Measurements from ENCODE around the gene PRRX2.

Gene PRRX2

GRCh38 chr9:129637102-129637501 lies 28.3 kb upstream of the PRRX2 start:
- DNase-seq = no peak

GRCh38 chr9:129637673-129638439 lies 27.6 kb upstream of the PRRX2 start:
- no peak for DNase-seq

DNA sequence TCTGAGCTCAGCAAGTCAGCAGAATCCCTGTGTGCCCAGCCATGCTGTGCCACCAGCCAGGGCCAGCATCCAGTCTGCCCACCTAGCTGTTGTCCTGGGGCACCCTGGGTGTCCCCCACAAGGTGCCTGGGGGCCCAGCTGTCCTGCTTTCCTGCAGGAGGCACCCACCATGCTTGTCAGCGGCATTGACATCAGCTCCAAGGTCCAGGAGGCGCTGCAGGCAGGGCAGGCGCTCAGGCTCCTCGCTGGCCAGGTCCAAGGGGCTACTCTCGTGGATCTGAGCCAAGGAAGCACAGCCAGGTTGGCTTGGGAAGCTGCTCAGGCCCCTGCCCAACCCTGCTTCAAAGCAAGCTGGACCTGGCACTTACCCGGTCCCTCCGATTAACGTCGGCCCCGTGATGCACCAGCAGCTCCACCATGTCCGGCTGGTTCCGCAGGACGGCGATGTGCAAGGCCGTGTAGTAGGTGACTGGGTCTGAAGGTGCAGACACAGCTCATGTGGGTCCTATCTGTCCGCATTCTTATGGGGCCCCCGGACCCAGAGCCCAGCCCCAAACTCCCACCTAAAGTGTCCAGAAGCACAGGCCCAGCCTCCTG lies 26.3 kb upstream of the PRRX2 start:
- no peak for DNase-seq

DNA sequence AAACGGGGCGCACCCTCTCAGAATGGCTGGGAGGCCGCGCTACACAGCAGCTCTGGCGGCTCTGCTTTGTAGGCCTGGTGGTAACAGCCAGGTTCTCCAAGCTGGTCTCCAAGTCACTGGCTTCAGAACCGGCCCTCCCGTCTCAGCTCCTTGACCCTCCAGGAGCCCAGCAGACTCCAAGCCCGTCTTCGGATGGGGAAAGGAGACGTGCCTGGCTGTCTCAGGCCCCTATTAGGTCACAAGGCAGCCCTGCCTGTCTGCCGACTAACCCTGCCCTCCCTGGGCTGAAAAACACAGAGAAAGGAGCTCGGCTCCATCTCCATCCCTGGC lies 25.7 kb upstream of the PRRX2 start:
- DNase-seq = no peak

- no peak for DNase-seq
Measured at GRCh38 chr9:129640086-129640870, 25.2 kb upstream of the PRRX2 start.

GRCh38 chr9:129640871-129641749 lies 24.3 kb upstream of the PRRX2 start:
- DNase-seq = no peak

DNA sequence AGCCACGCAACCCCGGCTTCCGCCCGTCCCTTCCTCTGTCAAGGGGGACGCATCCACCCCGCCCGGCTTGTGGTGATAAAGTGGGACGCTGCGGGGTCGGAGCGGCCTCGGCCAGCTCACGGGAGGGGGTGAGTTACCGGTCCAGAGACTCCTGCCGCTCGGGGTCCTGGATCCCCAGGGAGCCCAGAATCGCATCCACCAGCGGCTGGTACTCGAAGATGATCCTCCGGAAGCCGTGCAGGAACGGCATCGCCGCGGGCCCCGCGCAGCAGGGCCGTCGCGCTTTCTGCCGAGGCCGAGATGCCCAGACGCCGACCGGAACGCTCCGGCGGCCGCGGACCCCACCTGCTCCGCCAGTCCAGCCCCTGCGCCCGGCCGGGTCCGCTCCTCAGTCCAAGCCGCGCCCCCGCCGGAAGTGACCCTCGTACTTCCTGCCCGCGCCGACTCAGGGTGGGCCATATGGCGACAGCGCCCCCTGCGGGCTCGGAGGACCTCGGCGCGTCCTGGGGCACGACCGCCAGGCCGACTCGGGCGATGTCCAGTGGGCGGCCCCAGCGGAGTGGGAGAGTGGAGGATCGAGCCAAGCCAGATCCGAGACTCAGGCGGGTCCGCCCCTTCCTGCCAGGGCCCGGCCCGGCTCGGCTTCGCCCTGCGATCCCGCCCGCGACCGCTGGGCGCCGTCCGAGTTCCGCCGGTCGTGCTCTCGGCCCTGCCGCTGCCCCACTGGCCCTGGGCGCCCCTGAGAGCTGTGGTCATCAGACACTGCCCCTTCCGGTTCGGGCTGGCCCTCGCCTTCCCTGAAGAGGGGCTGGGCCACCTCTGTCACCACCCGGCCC lies 23.5 kb upstream of the PRRX2 start, which contains the start of gene ASB6:
TSS of gene ASB6 (minus strand) at position 402 of the 836 bp plus-strand sequence. CDS start at position 250, 152 bp downstream.
- DNase-seq = peak; percentile 50

DNA sequence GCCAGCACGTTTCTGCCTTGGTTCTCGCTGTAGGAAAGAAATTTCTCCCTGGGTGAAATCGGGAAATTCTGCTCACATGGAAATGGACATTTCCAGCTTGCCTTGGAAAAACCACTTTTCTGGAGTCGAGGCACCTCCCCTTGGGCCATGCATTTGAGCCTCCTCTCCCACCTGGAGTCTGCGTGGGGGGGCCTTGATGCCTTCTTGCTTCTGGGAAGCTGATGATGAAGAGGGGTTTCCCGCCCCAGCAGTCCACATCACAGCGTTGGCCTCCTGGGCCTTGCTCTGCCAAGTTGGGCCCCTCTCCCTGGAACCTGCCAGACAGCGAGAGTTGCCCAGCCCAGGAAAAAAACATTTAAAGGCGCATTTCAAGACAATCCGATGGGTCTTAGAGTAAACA lies 21.7 kb upstream of the PRRX2 start:
- DNase-seq = no peak

GRCh38 chr9:129644365-129644764 lies 21.1 kb upstream of the PRRX2 start:
- DNase-seq = no peak

DNA sequence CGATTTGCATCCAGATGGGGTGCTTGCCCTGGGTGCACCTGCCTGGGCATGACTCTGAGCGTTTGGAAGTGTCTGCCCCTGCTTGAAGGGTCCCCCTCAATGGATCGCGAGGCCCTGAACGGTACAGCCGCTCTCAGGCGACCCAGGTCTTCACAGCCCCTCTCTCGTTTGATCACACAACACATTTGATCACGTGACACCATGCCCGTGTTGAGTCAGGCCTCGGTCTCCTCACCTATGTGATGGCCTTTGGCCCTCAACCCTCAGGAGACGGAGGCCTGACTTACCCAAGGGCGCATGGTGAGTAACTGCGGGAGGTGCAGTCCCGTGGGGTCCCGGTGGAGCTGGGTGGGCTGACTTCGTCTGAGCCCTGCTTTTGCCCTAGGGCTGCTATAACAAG lies 20.5 kb upstream of the PRRX2 start:
- DNase-seq = no peak

DNA sequence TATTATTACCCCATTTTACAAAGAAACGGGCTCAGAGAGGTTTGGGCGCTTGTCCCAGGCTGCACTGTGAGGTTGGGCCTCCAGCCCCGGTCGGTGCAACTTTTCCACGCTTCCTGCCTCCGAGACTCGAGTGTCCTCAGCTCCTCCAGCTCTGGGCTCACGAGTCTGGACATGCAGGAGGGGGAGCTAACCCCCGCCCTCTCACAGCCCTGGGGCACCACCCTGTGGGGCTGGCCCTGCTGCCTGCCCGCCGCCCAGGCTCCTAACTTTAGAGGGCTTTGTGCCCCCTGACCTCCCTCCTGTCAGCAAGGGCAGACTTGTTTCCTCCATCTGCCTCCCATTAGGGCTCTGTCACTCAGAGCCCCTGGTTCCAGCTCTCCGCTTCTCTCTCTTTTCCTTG lies 19.2 kb upstream of the PRRX2 start:
- no peak for DNase-seq

DNA sequence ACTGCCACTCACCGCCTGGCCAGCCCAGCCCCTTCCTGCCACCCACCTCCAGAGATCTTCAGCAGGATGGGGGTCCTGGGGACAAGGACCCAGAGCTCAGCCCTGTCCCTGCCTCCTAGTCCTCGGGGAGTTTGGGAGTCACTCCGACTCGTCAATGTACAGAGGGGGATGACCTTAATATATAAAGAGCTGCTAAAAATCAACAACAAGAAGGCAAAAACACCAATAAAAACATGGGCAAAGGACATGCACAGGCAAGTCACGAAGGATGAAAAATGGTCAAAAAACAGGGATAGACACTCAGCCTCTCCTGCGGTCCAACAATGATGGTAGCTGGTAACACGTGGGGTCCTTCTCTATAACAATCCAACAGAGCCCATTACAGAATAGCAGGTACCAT lies 18.8 kb upstream of the PRRX2 start:
- no peak for DNase-seq

DNA sequence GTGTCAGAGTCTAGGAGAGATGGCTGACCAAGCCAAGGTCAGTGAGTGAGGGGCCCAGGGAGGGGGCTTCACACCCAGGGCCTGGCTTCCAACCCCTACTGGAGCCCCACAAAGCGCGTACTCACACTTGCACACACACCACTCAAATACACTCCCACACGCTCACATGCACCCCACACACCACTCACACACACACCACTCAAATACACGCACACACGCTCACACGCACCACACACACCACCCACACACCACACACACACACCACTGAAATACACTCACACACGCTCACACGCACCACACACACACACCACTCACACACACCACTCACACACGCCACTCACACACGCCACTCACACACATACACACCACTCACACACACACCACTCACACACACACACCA lies 17.8 kb upstream of the PRRX2 start:
- DNase-seq = no peak

GRCh38 chr9:129648092-129648763 lies 17.2 kb upstream of the PRRX2 start:
- no peak for DNase-seq

DNA sequence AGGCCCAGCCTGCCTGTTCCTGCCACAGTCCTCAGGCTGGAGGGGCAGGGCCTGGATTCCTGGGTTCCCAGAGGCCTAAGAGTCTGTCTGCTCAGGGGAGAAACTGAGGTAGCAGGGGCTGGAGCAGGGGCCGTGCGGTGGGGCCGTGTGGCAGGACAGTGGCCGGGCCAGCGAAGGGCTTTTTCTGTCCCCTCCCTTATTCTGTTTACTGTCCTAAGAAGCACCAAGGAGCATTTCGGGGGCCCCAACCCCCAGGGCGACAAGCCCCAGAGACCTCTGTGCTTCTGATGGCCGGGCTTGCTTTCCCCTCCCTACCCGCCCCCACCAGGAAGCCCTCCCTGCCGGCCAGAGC lies 16.7 kb upstream of the PRRX2 start:
- no peak for DNase-seq

GRCh38 chr9:129649726-129650679 lies 15.4 kb upstream of the PRRX2 start:
- no peak for DNase-seq

DNA sequence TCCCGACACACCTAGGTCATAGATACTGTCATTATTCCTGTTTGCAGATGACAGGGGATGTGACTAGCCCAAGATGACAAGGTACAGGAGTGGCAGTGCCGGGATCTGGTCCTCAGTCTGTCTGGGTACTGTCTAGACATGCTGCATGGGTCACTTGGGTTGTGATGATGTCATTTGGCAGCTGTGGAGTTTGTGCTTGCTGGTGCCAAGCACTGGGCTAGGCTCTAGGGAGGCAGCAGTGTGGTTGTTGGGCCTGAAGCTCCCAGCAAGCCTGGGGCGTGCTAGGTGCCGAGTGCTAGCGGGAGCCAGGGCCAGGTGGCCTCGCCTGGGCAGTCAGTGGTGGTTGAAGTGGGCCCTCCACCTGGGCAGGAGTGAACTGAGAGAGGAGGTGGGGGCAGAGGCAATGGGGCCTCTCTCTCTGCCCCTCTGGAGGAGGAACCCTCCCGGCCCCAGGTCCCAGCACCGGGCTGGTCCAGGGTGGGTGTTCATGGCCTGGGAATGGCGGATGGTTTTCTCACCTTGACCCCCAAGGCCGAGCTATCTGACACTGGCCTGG lies 14.7 kb upstream of the PRRX2 start:
- no peak for DNase-seq

DNA sequence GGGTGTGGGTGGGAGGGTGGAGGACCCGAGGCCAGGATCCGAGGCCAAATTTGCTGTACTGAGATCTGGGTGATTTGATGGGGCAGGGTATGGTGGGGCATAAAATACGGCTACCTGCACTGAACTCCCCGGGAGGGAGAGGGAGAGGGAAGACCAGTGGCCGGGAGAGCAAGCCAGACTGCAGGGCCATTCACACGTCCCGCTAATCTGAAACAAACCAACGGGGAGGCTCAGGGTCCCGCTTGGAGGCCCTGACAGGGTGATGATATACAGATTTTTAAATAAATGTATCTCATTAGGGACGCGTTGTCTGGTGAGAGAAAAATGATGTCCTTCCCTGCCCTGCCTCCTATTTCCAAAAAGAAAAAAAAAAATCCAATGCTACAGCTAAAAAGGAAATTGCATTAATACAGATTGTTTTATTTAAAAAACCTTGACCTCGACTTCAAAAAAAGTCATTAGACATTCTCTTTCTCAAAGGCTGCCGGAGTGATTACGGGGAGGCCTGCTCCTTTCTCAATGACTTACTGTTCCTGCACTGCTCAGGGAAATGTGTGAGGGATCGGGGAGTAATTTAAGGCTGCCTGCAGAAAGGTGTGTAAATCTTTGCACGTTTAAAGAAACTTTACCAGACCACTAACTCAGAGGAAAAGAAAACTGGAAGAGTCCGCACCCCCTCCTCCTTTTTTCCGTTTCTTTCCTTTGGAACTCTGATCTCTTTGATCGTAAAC lies 11.5 kb upstream of the PRRX2 start:
- DNase-seq = no peak

DNA sequence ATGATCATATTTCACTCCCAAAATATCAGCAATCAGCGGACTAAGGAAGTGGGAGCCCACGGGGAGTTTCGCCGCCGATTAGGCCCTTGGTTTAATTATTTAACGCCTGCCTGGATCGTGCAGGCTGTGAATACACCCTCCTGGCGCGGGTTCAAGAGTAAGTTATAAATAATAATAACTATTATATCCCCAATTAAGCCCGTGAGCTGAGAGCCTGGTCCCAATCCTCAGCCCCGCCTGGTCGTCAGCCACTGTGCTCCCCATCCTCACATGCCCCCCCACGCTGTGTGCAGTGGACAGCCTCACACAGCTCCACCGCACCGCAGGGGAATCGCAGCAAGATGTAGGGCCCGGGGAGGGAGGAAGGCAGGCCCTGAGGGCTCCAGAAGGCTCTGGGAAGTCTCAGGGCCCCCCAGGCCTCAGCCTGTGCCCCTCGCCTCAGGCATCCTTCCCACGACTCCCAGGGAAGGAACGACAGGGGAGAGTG lies 10.8 kb upstream of the PRRX2 start:
- DNase-seq = no peak
